IPS-18c (cell line): ENCODE measurements around the gene MXD4.

Source experiments
- H3K4me3 ChIP-seq: 2 replicates; pipeline ENCODE4 v1.7.0; 2013; ENCODE audit warnings: low read depth, mild to moderate bottlenecking, low read length, moderate library complexity; ENCODE audit not compliant: insufficient read depth
- H3K9me3 ChIP-seq: one replicate; pipeline ENCODE4 v1.6.1; 2013; ENCODE audit warnings: mild to moderate bottlenecking, low read length, moderate library complexity; ENCODE audit not compliant: control insufficient read depth, insufficient read depth

Gene MXD4

GRCh38 chr4:2249526-2250356 lies 12.2 kb downstream of the MXD4 start:
- H3K4me3 ChIP-seq = no peak overlapping the region

GRCh38 chr4:2248821-2249261 lies 13.1 kb downstream of the MXD4 start:
- Histone ChIP-seq H3K9me3 (peaks cover 2% of the 10 kb centered on the region), H3K4me3 (no peak overlapping the region)

More at GRCh38 chr4:2249526-2250356, 12.2 kb downstream of the MXD4 start:
- H3K9me3 ChIP-seq = no peaks in the 10 kb centered on the region

- H3K9me3 ChIP-seq = peaks cover 2% of the 10 kb centered on the region
These were observed 13.7 kb downstream of the MXD4 start for GRCh38 chr4:2248044-2248780.

GRCh38 chr4:2247128-2248043 lies 14.5 kb downstream of the MXD4 start:
- Histone ChIP-seq H3K4me3 (no peak overlapping the region), H3K9me3 (peaks cover 2% of the 10 kb centered on the region)

More at GRCh38 chr4:2248044-2248780, 13.7 kb downstream of the MXD4 start:
- no peak overlapping the region for H3K4me3 ChIP-seq

GRCh38 chr4:2246384-2247127 lies 15.4 kb downstream of the MXD4 start:
- peaks cover 2% of the 10 kb centered on the region for H3K9me3 ChIP-seq

GRCh38 chr4:2245787-2246275 lies 16.1 kb downstream of the MXD4 start:
- peaks cover 2% of the 10 kb centered on the region for H3K9me3 ChIP-seq
- no peak overlapping the region for H3K4me3 ChIP-seq

More at GRCh38 chr4:2246384-2247127, 15.4 kb downstream of the MXD4 start:
- H3K4me3 ChIP-seq = no peak overlapping the region

- Histone ChIP-seq H3K4me3 (no peak overlapping the region), H3K9me3 (peaks cover 2% of the 10 kb centered on the region)
These were observed 16.7 kb downstream of the MXD4 start for GRCh38 chr4:2245057-2245786.

- Histone ChIP-seq H3K4me3 (no peak overlapping the region), H3K9me3 (peaks cover 2% of the 10 kb centered on the region)
These were observed 18.1 kb downstream of the MXD4 start for GRCh38 chr4:2243681-2244380.

- peaks cover 2% of the 10 kb centered on the region for H3K9me3 ChIP-seq
- H3K4me3 ChIP-seq = peak within 1 kb of the TSS; percentile 72
These were observed 20.2 kb downstream of the MXD4 start, which contains the start of the genes HAUS3 and POLN for GRCh38 chr4:2241410-2242353. TSS of gene HAUS3 (minus strand) at chr4:2242121. CDS start at chr4:2240946, 1,175 bp downstream. TSS of gene POLN (minus strand) at chr4:2242121. CDS start at chr4:2229231, 12,890 bp downstream.

GRCh38 chr4:2241003-2241402 lies 20.9 kb downstream of the MXD4 start:
- Histone ChIP-seq H3K9me3 (peaks cover 2% of the 10 kb centered on the region), H3K4me3 (peak overlapping the region; percentile 72)

GRCh38 chr4:2236944-2237666 lies 24.8 kb downstream of the MXD4 start:
- Histone ChIP-seq H3K9me3 (no peaks in the 10 kb centered on the region), H3K4me3 (no peak overlapping the region)

GRCh38 chr4:2231082-2231481 lies 30.8 kb downstream of the MXD4 start:
- H3K9me3 ChIP-seq = no peaks in the 10 kb centered on the region
- H3K4me3 ChIP-seq = no peak overlapping the region

GRCh38 chr4:2226261-2226660 lies 35.6 kb downstream of the MXD4 start:
- Histone ChIP-seq H3K9me3 (no peaks in the 10 kb centered on the region), H3K4me3 (no peak overlapping the region)

GRCh38 chr4:2222838-2223237 lies 39.1 kb downstream of the MXD4 start:
- Histone ChIP-seq H3K4me3 (no peak overlapping the region), H3K9me3 (no peaks in the 10 kb centered on the region)
